Measurements from ENCODE around the gene CWC22. TPM values are rescaled to one million over a fixed set of nuclear protein-coding genes. Genes with fewer than 3 reads are reported as not detected.

The CWC22 gene
- total and polyA plus RNA-seq, 2 of the 8 experiments (the other 6 are each of a cell fraction or from before 2014, with no cell fraction given): 3.7 to 34.0 TPM

DNA sequence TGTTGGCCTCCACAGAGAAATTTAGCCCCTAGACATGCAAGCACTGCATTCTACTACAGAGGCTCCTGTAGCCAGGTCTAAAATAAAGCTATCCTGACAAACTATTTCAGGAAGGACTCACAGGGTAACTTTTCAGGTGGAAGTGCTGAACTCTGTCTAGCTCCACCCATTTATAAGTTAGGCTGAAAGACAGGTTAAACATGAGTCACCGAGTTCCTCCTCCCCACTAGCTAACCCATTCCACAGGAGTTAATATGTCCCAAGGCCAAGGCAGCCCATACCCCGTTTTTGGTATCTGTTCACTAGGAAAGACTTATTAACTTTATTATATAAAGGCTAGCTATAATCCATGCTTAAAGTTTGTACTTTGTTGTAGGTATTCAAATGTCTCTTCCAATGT, 3.5 kb downstream of the CWC22 start:
- no peak overlapping the region for H3K9ac ChIP-seq (replicated peaks in 1 of 4; ENCODE audit: extremely low read depth in 1 of 4, low read depth in 3 of 4, low read length in 3 of 4)
- no peak overlapping the region for H3K4ac ChIP-seq (replicated peaks; ENCODE audit: insufficient read length, low read depth, low read length)
- H4K8ac ChIP-seq (ENCODE audit: extremely low read depth, insufficient read depth, low read length): no peak overlapping the region
- H2BK120ac ChIP-seq (replicated peaks; ENCODE audit: low read depth, low read length): no peak overlapping the region
- no peaks in the 10 kb centered on the region for H3K9me3 ChIP-seq (ENCODE audit: insufficient read depth in 2 of 2, low read depth in 1 of 2, low read length in 1 of 2)
- peaks cover 0 to 7% (median 3%) of the 10 kb centered on the region in 4 experiments; a peak in 3 of 7 replicates for H3K4me1 ChIP-seq (replicated peaks in 1 of 4; ENCODE audit: control insufficient read depth in 3 of 4, insufficient read depth in 4 of 4, low read length in 3 of 4)
- H2AFZ ChIP-seq (ENCODE audit: low read length): no peak overlapping the region
- POLR2A ChIA-PET (ENCODE audit: partially characterized antibody): no interaction called here
- H3K4me2 ChIP-seq (ENCODE audit: insufficient read depth in 1 of 2, low read depth in 2 of 2, low read length in 2 of 2): no peak overlapping the region
- no peaks in the 10 kb centered on the region for H3K27me3 ChIP-seq (replicated peaks in 1 of 4; ENCODE audit: control insufficient read depth in 3 of 4, extremely low read depth in 1 of 4, insufficient read depth in 3 of 4, low read length in 3 of 4)
- H3K23ac ChIP-seq (ENCODE audit: insufficient read length): no peak overlapping the region
- no peak for FAIRE-seq
- H2BK15ac ChIP-seq (ENCODE audit: low read length): no peak overlapping the region
- CTCF ChIA-PET (ENCODE audit: partially characterized antibody): interaction anchor here (0.7 to 2.6 kb wide), 7 partner anchors 12 to 564 kb away, joined by 3 to 12 read pairs (median 3); no protein-coding TSS in a partner anchor
- H2BK12ac ChIP-seq (ENCODE audit: low read depth, low read length): no peak overlapping the region
- H2BK5ac ChIP-seq (ENCODE audit: low read depth, low read length): no peak overlapping the region
- H3K4me3 ChIP-seq (ENCODE audit: extremely low read depth in 1 of 4, insufficient read depth in 2 of 4, low read depth in 3 of 4, low read length in 4 of 4): no peak overlapping the region
- 0 out of 2 replicates have a peak, but pooled peaks cover 2% of the 10 kb centered on the region for H3K79me1 ChIP-seq (ENCODE audit: low read depth, low read length)
- H2BK20ac ChIP-seq (ENCODE audit: low read length): no peak overlapping the region
- no peak overlapping the region for H4K5ac ChIP-seq (ENCODE audit: insufficient read length, low read depth, low read length)
- H3K36me3 ChIP-seq (ENCODE audit: control insufficient read depth in 2 of 4, insufficient read depth in 4 of 4, low read length in 3 of 4): no peaks in the 10 kb centered on the region; a peak in 1 of 8 replicates
- no peak overlapping the region for H3K27ac ChIP-seq (ENCODE audit: low read depth, low read length)
- H3K23me2 ChIP-seq (ENCODE audit: low read depth, low read length): no peaks in the 10 kb centered on the region; the same call in none of the 2 replicates
- H3K79me2 ChIP-seq (ENCODE audit: control insufficient read depth in 1 of 2, insufficient read depth in 2 of 2, low read length in 2 of 2): peaks cover 4 to 82% of the 10 kb centered on the region in 2 experiments; a peak in 3 of 4 replicates
- H4K20me1 ChIP-seq (replicated peaks in 1 of 2; ENCODE audit: control insufficient read depth in 1 of 2, insufficient read depth in 2 of 2, low read length in 2 of 2): no peaks in the 10 kb centered on the region
- no peak overlapping the region for H4K91ac ChIP-seq (replicated peaks; ENCODE audit: insufficient read length, low read length)
- no peak overlapping the region for H2AK5ac ChIP-seq (ENCODE audit: low read depth, low read length)
- DNase-seq (ENCODE audit: low read depth in 1 of 2, low spot score in 2 of 2): no peak
- H3K18ac ChIP-seq (ENCODE audit: extremely low read depth, low read length): no peak overlapping the region
- WGBS, 2 experiments (ENCODE audit: extremely low coverage in 1 of 2, insufficient coverage in 1 of 2, insufficient read length in 1 of 2, insufficient replicate concordance in 2 of 2, low coverage in 1 of 2, low lambda C conversion rate in 2 of 2, missing lambda C conversion rate in 1 of 2): 88% methylated on average over 2 of the region's 2 CpGs; no CpG with 5 or more reads in 1 of the 2 experiments
- no peak overlapping the region for H3K56ac ChIP-seq (replicated peaks; ENCODE audit: insufficient read length, low read depth, low read length)
- H3K14ac ChIP-seq (ENCODE audit: insufficient read length): no peak overlapping the region
- TF ChIP-seq EGR1 (IDR thresholded peaks at IDR 0.05; ENCODE audit: borderline replicate concordance, low read depth, low read length) (no peak), POU5F1 (IDR thresholded peaks at IDR 0.05; ENCODE audit: low read depth, low read length) (no peak), BCL11A (IDR thresholded peaks at IDR 0.05; ENCODE audit: low read depth in 2 of 2, low read length in 2 of 2) (no peak), EP300 (IDR thresholded peaks at IDR 0.05; ENCODE audit: borderline replicate concordance in 1 of 2, low read depth in 2 of 2, low read length in 2 of 2) (no peak), SP2 (IDR thresholded peaks at IDR 0.05; ENCODE audit: low read length) (no peak), ASH2L (IDR thresholded peaks at IDR 0.05; ENCODE audit: low read length) (no peak), CHD1 (IDR thresholded peaks at IDR 0.05; ENCODE audit: low read depth, low read length) (no peak), CBX5 (IDR thresholded peaks at IDR 0.05; ENCODE audit: low read depth, low read length) (no peak), EZH2 (IDR thresholded peaks at IDR 0.05; ENCODE audit: low read depth, low read length, severe bottlenecking) (no peak), SUZ12 (IDR thresholded peaks at IDR 0.05; ENCODE audit: low read length) (no peak), KDM1A (IDR thresholded peaks at IDR 0.05; ENCODE audit: borderline replicate concordance, low read length) (no peak), TCF12 (IDR thresholded peaks at IDR 0.05; ENCODE audit: low read depth, low read length) (no peak)
- TF ChIP-seq, protein P1, sequence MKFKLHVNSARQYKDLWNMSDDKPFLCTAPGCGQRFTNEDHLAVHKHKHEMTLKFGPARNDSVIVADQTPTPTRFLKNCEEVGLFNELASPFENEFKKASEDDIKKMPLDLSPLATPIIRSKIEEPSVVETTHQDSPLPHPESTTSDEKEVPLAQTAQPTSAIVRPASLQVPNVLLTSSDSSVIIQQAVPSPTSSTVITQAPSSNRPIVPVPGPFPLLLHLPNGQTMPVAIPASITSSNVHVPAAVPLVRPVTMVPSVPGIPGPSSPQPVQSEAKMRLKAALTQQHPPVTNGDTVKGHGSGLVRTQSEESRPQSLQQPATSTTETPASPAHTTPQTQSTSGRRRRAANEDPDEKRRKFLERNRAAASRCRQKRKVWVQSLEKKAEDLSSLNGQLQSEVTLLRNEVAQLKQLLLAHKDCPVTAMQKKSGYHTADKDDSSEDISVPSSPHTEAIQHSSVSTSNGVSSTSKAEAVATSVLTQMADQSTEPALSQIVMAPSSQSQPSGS (IDR thresholded peaks at IDR 0.05; ENCODE audit: low read length): no peak

Measured in H1 (cell line).